HG03280 (cell line): Measurements from ENCODE around the gene KCNE1.

Source experiments
- ATAC-seq: cut with Tn5 transposase; IDR thresholded peaks from one replicate; pipeline ENCODE4 v1.9.1; 2021; ENCODE audit warnings: mild to moderate bottlenecking, moderate library complexity; ENCODE audit not compliant: unreplicated experiment

Gene KCNE1

DNA sequence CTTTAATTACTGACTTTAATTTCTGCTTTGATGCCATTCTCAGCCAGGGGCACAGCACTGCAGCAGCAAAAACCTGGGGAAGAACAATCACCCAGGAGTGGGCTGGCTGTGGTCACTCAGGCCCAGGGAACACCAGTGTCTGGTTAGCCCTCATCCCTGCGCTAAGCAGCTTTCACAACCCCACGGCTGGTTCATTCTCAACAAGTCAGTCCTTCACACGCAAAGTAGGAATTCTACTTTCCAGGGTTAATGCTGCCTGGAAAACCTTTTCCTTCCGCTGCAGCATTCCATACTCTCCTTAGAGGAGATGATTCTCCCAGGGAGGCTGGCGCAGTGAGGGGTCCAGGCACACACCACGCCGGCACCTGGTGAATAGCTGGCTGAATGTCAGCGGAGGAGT, 24.3 kb upstream of the KCNE1 start:
- no peak for ATAC-seq

DNA sequence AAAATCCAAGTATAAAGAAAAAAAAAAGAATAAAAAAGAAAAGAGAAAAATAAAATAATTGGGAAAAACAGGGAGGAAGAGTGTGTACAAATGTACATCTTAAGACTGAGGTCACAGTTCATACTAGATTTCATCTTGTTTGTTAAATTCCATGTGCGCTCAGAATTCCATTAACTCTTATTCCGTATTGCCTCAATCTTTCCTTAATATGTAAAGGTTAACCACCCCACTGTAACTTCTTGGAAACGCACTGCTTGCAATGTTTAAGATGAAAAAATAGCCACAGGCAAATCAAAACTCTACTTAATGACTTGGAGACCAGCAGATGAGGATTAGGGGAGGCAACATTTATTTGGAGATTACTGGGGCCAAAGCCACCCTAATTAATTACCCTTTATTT, 23.9 kb upstream of the KCNE1 start:
- ATAC-seq, result no peak

DNA sequence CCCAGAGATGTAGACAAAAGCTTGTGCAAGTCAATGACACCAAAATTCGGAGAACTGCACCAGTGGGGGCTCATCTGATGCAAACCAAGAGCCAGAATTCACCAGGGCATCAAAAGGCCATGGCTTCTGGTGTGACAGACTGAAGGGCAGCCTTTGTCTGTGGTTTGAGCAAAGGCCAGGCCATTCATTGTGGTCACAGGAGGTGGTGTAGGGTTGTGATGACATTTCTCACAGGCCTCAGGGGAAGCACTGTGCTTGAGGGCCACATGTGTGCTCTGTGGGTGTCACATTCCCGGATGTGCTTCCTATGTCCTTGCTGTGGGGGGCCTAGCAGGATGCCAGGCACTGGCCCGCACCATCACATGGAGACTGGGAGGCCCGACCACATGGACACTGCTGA, 22.5 kb upstream of the KCNE1 start:
- no peak for ATAC-seq

DNA sequence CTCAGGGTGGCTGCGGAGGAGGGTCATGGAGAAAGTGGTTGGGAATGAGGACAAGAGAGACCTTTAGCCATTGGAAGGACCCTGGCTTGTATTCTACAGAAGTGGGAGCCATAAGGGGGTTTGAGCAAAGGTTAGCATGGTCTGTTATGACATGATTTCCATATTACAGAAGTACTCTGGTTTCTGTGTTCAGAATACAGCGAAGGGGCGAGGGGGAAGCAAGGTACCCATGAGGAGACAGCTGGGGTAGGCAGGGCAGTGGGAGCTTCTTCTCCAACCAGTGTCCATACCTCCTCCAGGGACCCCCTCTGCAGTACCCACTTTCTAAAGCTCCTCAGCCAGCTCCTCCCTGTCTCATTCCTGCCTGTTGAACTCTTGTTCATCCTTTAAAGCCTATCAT, 21.9 kb upstream of the KCNE1 start:
- ATAC-seq, result no peak

DNA sequence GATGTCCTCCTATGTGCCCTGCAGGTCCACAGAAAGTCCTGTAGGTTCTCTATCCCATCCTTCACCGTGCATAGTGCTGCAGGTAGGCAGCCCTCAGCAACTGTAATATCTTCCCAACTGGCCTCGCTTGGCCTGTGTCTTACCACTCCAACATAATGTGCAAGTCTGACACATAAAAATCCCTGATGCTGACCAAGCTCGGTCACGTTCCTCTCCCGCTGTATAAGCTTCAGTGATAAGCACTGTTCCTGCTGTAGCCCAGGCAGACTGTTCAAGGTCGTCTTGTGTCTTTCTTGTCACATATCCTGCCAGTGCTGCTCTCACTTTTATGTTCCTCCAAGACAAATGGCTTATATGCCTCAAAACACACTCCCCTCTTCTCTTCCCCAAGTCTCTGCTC, 19.4 kb upstream of the KCNE1 start:
- ATAC-seq, result no peak

DNA sequence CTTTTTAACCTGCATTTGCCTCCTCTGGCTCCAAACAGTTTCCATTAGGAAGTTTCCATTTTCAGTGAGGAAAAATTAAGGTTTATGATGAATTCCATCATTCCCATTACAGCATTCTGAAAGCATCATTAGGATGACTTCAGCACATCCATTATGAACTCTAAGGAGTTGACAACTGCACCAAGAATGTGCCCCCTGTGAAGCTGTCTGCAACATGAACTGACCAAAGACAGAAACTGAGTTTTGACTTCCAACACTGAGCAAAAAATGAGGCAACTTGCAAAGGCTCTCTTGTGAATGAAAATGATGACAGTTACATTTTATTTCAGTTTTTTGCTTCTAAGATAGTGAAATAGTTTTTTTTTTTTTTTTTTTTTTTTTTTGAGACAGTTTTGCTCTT, 18.3 kb upstream of the KCNE1 start:
- ATAC-seq, result no peak

DNA sequence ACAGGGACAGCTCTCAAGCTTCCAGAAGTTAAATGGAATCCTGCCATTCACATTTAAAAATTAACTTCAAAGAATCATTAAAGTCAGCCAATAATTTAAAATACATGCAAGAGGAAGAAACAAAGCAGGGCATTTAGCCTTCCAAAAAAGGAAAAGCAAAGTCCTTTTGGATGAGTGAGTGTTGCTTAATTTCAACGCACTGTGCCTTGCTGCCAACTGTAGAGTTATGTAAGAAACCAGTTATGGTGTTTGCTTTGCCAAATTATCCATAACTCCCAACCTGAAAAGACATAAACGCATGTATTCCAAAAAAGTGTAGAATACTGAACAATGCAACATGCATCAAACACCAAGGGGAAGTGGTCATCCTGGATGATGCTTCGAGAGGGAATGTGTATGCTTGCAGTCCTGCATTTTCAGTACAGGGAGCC, 16.1 kb upstream of the KCNE1 start:
- ATAC-seq, result no peak

DNA sequence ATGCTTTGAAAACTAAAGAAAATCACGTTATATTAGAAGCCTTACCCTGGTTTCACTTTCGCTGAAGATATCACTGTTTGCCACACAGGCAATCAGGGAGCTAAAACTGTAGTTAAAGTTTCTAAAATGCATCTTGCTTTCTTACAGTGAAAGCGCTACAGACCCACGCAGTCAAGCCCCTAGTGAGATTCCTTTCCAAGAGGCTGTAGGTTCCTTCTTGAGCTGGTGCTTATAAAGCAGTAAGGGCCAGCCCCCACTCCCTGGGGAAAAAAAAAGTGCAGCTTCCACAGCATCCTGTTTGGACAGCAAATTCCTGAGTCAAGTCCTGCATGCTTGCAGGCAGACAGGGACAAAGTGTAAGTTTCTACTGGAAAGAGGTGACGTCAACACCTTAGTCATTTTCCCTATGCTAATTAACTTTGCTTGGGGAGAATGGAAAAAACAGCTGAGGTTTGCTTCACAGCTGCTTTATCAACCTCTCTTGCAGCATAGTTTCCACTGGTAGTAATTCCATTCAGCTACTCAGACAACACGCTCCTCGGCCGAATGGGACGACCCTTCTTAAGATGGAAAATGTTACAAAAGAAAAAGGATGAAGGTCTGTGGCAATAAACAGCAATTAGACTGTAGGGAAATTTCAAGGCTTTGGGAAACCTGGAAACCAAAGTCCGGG, 14.7 kb upstream of the KCNE1 start:
- no peak for ATAC-seq

DNA sequence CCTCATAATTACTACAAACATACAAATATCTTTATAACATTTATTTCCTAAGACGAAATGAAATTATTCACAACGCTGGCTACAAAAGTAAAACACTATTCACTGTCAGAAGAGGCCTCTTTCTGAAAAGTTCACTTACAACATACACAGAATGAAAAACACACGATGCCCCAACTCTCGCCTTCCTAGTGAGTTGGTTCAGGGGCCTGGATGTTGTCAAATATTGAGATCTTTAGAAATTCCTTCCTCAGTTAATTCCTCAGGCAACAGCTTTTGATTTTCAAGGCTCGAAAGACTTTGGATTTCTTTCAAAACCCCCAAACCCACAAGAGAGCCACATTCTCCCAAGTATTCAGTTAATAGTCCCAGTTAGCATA, 14.2 kb upstream of the KCNE1 start:
- no peak for ATAC-seq

DNA sequence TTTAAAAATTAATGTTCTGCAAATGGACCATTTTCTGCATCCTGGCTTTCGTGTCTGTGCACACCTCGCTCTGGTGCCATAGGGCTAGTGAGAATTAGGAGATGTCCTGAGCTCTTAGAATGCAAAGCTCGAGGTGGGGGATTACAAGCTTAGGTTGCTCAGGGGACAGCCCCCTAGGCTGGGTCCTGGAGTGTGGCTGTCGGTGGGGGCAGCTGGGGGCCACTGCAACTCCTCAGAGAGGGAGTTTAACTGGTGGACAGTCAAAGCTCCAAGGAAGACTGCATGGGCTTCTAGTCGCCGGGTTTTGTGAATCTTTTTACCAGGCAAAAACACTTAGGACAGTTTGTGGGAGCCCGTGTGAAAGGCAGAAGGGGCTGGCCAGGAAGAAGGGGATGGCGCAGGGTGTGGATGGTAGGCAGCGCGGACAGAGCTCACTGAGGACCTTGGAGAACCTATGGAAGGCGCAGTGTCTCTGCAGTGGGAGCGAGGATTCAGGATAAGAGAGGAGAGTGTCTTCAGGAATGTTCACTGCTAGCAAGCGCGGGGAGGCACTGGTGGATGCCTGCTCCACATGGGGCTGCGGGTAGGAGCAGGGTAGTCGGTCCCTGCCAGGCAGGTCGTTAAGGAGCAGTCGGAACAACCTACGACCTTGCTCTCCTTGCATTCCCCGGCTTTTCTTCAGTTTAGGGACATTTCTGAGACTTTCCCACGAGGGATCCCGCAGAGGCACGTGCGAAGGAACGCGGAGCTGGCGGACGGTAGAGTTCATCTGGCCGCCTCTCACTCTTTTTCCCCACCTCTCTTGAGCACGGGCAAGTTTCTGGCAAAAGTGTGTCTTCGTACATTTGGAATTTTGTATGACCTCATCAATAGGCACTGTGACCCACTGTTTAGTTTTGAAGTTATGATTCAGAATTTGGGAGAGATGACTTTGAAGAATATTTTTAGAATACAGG, 12.9 kb upstream of the KCNE1 start:
- ATAC-seq, result no peak

DNA sequence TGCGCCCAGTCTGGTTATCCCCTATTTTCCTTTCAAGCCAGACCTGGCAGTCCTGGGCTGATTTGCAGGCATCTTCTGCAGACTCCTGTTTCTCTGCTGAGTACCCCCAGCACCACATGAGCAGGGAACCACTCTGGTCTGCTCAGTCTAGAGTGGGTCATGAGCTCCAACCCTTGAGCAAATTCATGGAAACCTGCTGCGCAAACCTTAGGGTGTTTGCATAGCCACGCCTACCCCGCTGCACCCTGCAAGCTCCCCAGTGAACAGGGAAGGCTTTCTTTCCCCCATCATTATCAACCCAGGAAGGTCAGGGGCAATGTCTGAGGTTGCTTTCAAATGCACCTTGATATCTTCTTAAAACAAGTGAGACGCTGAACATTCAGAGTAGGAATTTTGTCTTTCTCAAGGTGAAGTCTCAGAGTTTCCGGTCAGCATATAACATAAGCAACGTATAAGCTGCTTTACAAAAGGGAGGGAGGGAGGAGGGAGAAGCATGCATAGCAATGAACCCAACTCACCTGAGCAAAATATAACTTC, 11.1 kb upstream of the KCNE1 start:
- no peak for ATAC-seq

DNA sequence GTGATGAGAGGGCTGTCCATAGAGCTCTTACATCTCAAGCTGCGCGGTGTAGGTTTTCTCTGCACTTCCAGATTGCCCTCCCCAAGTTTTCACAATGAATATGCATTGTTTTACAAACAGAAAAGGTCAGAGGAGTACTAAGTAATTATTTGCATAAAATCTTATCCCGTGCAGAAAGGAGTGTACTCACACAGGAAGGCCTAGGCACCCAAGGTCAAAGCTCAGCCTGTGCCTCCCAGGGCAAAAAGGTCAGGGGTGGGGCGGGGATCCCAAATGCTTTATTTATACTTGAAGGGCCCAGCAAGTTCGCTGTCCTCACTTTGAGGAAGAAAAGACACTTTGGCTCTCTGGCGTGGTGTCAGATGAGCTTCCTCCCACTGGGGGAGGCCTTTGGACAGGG, 10.3 kb upstream of the KCNE1 start:
- ATAC-seq, result no peak

DNA sequence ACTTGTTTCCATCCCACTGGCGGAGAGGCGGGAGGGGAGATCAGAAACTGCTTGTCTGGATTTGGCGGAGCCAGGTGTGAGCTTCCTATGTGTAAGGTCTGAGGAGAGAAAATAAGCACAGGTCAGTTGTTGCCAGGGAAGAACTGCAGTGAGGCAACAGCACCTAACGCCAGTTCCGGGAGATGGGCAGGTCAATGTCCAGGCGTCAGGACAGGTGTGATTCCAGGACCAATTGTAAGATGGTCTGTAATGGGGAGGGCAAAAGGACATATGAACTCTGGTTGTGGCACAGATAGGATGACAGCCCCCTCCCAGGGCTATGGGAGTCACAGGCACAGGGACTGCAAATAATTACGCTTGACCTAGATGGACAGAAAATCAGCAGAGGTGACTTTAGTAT, 9.6 kb upstream of the KCNE1 start:
- ATAC-seq, result no peak

DNA sequence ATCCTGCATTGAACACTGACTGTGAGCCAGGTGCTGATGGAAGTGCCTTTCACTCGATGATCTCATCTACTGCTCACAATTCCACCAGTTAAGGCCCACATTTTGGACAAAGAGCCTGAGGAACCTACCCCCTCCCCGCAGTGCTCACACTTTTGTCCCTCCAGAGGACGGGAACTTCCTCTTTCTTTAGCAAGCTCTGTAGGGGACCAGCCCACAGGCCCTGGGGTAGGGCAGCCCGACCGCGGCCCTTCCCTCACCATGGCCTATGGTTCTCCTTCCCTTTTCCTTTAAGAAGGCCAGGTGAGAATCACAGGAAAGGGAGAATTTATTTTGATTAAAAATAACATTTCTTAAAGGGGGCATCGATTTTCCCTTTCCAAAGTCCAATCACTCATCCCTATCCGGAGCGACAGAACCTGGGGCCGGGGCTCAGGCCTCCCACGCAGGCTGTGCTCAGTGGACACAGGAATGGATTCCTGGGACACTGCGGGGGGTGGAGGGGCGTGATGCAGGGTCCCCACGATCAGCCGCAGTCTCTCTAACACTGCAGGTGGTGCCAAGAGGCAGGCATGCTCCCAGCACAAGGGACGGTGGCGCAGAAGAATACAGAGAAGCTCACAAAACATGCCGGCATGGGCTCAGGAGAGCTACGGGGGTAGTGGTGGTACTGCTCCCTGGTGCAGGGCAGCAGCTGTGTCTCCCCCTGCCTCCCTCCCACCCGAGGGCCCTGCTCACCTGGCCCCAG, 8.9 kb upstream of the KCNE1 start:
- no peak for ATAC-seq

DNA sequence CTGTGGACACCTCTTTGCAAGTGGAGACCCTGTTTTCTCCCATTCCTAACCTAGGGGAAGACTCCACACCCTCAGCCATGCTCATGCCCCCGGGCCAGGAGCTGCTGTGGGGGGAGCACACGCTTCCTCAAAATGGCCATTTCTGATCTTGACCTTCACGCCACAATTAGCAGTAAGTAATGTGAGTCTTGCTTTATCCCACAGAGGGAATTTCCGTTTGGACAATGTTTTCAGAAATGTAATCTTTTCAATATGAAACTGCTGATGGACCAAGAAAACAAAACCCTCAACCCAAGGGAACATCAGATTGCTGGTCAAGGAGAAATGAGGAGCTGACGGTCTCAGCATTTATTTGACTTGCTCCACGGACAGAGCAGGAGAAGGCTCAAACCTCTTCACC, 8.3 kb upstream of the KCNE1 start:
- ATAC-seq, result no peak

DNA sequence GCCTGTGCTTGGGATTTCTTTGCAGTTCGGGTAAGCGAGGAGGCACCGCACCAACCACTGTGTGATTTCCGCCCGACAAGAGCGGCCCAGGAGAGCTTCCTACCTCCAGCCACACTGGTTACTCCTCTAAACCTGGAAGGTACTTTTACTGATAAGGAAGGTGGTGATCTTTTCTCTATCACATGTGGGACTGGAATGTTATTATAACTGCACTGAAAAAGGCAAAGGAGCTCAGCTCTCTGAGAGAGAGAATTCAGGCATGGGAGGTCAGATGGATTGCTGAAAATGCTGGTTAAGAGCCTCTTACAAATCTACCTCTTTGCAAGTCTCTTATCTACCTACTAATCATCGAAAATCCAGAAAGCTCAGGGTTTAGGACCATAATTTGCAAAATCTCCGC, 7.7 kb upstream of the KCNE1 start:
- ATAC-seq, result no peak

DNA sequence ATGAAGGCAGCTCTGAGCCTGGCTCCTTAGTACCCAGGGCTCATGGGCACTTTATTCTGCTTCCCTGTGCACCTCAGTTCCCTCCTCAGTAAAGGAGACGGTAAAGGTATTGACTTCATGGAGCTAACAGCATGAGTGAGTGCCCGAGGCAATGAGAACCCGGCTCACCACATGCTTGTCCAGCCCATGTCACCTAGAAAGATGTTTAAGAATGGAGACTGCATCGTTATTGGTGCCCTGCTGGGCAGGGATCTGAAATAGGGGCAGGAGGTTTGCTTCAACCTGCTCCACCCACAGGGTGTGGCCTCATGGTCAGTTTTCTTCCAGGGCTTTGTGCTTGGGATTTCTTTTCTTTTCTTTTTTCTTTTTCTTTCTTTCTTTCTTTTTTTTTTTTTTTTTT, 7.0 kb upstream of the KCNE1 start:
- no peak for ATAC-seq

DNA sequence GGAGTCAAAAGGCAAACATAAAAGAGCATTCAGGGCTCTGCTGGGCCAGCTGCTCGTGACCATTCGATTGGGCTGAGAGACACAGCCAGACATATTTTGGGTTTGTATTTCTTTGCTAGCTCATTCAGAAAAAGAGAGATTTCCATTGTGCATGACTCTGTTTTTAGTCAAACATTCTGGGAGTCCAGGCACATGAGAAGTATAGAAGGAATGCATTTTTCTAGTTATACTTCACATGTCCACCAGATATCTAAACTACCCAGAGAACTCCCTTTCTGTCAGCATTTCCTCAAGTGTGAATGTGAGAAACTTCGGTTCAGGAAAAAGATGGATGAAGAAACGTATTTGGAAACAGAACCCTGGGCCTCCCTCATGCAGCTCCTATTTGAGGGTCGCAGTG, 6.3 kb upstream of the KCNE1 start:
- no peak for ATAC-seq

DNA sequence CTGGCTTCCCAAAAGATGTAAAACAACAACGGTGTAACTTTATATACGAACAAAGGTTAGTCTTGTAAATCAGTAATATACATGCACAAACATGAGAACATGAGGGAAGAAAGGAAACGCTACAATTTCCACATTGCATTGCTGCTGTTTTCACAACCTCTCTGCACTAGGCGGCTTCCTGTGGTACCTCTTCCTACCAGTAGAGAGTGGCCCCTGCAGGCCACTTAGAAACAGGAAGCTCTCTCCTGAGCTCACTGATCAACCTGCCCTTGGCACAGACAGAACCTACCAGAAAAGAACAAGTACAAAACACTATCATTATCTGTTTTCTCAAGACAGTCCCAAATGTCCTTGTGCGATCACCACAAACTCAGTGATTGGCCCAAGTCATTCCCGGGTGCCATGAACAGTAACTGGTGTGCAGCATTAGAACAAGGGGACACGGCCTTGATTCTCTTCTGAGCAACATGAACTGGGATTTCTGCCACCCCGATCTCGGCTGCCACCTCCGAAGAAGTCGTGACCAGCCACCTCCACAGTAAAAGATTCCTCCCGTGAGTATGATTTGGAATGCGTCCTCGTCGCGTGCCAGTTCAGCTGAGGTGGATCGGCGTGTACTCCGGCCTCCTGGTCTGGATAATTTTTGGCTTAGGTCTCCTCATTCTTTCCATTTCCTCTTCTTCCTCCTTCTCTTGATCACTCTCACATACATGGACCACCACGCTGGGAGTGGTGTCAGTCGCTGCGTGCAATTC, 5.7 kb upstream of the KCNE1 start:
- no peak for ATAC-seq

DNA sequence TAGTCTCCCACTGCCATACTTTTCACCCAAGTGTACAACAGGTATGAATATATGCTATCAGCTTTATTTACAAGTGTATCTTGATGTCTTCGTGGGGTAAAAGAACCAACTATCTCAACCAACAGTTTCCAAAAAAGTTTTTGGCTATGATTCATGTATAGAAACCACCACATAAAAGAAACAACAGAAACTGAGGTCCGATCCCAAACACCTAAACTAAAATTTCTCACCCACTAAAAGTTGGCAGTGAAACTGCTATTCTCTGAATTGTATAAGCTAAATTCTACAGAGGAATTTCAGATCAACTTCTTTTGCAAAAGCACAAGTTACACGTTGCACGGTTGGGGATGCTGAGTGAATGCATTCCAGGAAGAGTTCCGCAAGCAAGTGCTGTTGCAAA, 5.0 kb upstream of the KCNE1 start:
- ATAC-seq, result no peak
